HFFc6 (cell line): ENCODE results near the gene CMTM4. TPM values are rescaled to one million over a fixed set of nuclear protein-coding genes. Genes with fewer than 3 reads are reported as not detected.
A peak's percentile ranks its signal among the peaks of the same experiment; 100 is the strongest.
"Not testable (repeated sequence)": the region's sequence is repeated elsewhere in the genome, so short reads cannot be mapped to it uniquely, and the experiment has no call there.

ENCODE experiments used
- DNase-seq: peaks from one replicate; pipeline ENCODE4 v3.0.0-alpha.2; 2018
- H3K27ac Mint-ChIP-seq: 2 replicates; pipeline ENCODE4 v1.8.0; 2020; ENCODE audit warnings: mild to moderate bottlenecking, mixed read lengths
- H3K27me3 Mint-ChIP-seq: 2 replicates; pipeline ENCODE4 v1.8.0; 2021; ENCODE audit warnings: mild to moderate bottlenecking, moderate library complexity, mixed read lengths; ENCODE audit not compliant: insufficient read depth
- H3K36me3 Mint-ChIP-seq: 2 replicates; pipeline ENCODE4 v1.8.0; 2021; ENCODE audit warnings: low read depth, mixed read lengths
- H3K4me1 Mint-ChIP-seq: 2 replicates; pipeline ENCODE4 v1.8.0; 2020; ENCODE audit warnings: low read depth, mixed read lengths
- H3K4me3 Mint-ChIP-seq: 2 replicates; pipeline ENCODE4 v1.8.0; 2020; ENCODE audit warnings: mild to moderate bottlenecking, moderate library complexity, mixed read lengths
- H3K9me3 Mint-ChIP-seq: 2 replicates; pipeline ENCODE4 v1.8.0; 2020; ENCODE audit warnings: mild to moderate bottlenecking, mixed read lengths
- CTCF ChIP-seq: fragments of 200-600 bp; sonication (generic); IDR thresholded peaks from 2 replicates; pipeline ENCODE4 v1.5.0; 2021; ENCODE audit warnings: antibody characterized with exemption, mild to moderate bottlenecking
- total RNA-seq, 6 experiments: library from RNA; stranded (reverse); fragmentation: NEBNext Ultra II Directional; extraction: Animal tissue kit (Norgen Biotek cat#: 25700); gene quantifications; 2 replicates in 1 of 6; 3 replicates in 5 of 6; pipeline ENCODE4 v1.2.3, GENCODE V29; 2021

Gene CMTM4
- total RNA-seq, 6 experiments from 2014 or later, result 14.2 to 22.0 (median 18.8) TPM

GRCh38 chr16:66612422-66612821, 84.1 kb downstream of the CMTM4 start:
- Mint-ChIP-seq H3K36me3 (peaks cover 13% of the 10 kb centered on the region; the same call in 1 of the 2 replicates), H3K9me3 (no peaks in the 10 kb centered on the region), H3K4me1 (peaks cover 22% of the 10 kb centered on the region), H3K4me3 (no peak overlapping the region), H3K27ac (no peak overlapping the region), H3K27me3 (no peaks in the 10 kb centered on the region; the same call in 1 of the 2 replicates)
- DNase-seq, result no peak
- TF ChIP-seq CTCF, result no peak

GRCh38 chr16:66611911-66612310, 84.6 kb downstream of the CMTM4 start:
- H3K27me3 Mint-ChIP-seq, H3K27ac Mint-ChIP-seq, H3K9me3 Mint-ChIP-seq, H3K4me3 Mint-ChIP-seq, DNase-seq: not testable (repeated sequence)
- Mint-ChIP-seq H3K4me1 (peaks cover 17% of the 10 kb centered on the region), H3K36me3 (peaks cover 12% of the 10 kb centered on the region; the same call in 1 of the 2 replicates)

GRCh38 chr16:66610111-66610820, 86.3 kb downstream of the CMTM4 start:
- no peak for DNase-seq
- Mint-ChIP-seq H3K4me3 (no peak overlapping the region), H3K4me1 (peaks cover 20% of the 10 kb centered on the region), H3K9me3 (no peaks in the 10 kb centered on the region), H3K27me3 (no peaks in the 10 kb centered on the region; the same call in 1 of the 2 replicates), H3K36me3 (0 out of 2 replicates have a peak, but pooled peaks cover 7% of the 10 kb centered on the region), H3K27ac (no peak overlapping the region)
- no peak for TF ChIP-seq CTCF

GRCh38 chr16:66609139-66609510, 87.4 kb downstream of the CMTM4 start:
- Mint-ChIP-seq H3K4me1 (peaks cover 21% of the 10 kb centered on the region), H3K4me3 (no peak overlapping the region), H3K27ac (no peak overlapping the region), H3K36me3 (no peaks in the 10 kb centered on the region), H3K27me3 (no peaks in the 10 kb centered on the region; the same call in 1 of the 2 replicates), H3K9me3 (no peaks in the 10 kb centered on the region)
- no peak for DNase-seq
- no peak for TF ChIP-seq CTCF

- TF ChIP-seq CTCF, result peak; percentile 99
- no peak overlapping the region for H3K4me3 Mint-ChIP-seq
- DNase-seq, result peak; percentile 79
- peak overlapping the region; percentile 48 for H3K27ac Mint-ChIP-seq
- H3K27me3 Mint-ChIP-seq, result no peaks in the 10 kb centered on the region; the same call in 1 of the 2 replicates
- H3K9me3 Mint-ChIP-seq, result no peaks in the 10 kb centered on the region
- no peaks in the 10 kb centered on the region for H3K36me3 Mint-ChIP-seq
- H3K4me1 Mint-ChIP-seq, result peaks cover 27% of the 10 kb centered on the region
These were observed 88.1 kb downstream of the CMTM4 start for GRCh38 chr16:66608241-66609138.
